Small intestine (tissue), 7 donors: ENCODE measurements around the gene PCBP3. TPM values are rescaled to one million over a fixed set of nuclear protein-coding genes. Genes with fewer than 3 reads are reported as not detected.
"Not testable (repeated sequence)": the region's sequence is repeated elsewhere in the genome, so short reads cannot be mapped to it uniquely, and the experiment has no call there.

Source experiments
- DNase-seq, 2 donors: peaks; one replicate each; pipeline versions ENCODE4 v3.0.0 to v3.0.0-alpha.2; 2013
- FAIRE-seq: peaks from 2 replicates; lab custom pipeline; 2012; peaks lifted over from hg19 to GRCh38; lab: Jason Lieb, UNC
- H3K27ac ChIP-seq, 3 donors: one replicate each; pipeline ENCODE4 v1.5.1; 2013; ENCODE audit warnings: low read length in 2 of 3, mild to moderate bottlenecking in 2 of 3, control low read depth in 1 of 3, inconsistent platforms in 1 of 3, low read depth in 1 of 3, moderate library complexity in 1 of 3
- H3K27me3 ChIP-seq, 3 donors: one replicate each; pipeline ENCODE4 v1.6.1; 2013; ENCODE audit warnings: low read length in 3 of 3, inconsistent platforms in 1 of 3; ENCODE audit not compliant: control insufficient read depth in 3 of 3, insufficient read depth in 3 of 3
- H3K36me3 ChIP-seq, 3 donors: one replicate each; pipeline ENCODE4 v1.6.1; 2013; ENCODE audit warnings: low read length in 3 of 3, inconsistent platforms in 1 of 3, low read depth in 1 of 3, mild to moderate bottlenecking in 1 of 3, moderate library complexity in 1 of 3; ENCODE audit not compliant: control insufficient read depth in 3 of 3, insufficient read depth in 2 of 3
- H3K4me1 ChIP-seq, 3 donors: one replicate each; pipeline ENCODE4 v1.6.1; 2013; ENCODE audit warnings: low read length in 2 of 3, inconsistent platforms in 1 of 3, low read depth in 1 of 3, mild to moderate bottlenecking in 1 of 3, moderate library complexity in 1 of 3; ENCODE audit not compliant: control insufficient read depth in 3 of 3, insufficient read depth in 2 of 3
- H3K4me3 ChIP-seq, 3 donors: one replicate each; pipeline ENCODE4 v1.5.1; 2013; ENCODE audit warnings: low read length in 3 of 3, control low read depth in 1 of 3, inconsistent platforms in 1 of 3, low read depth in 1 of 3, mild to moderate bottlenecking in 1 of 3, moderate library complexity in 1 of 3
- H3K9me3 ChIP-seq, 2 donors: one replicate each; pipeline ENCODE4 v1.6.1; 2013; ENCODE audit warnings: low read depth in 1 of 2, low read length in 1 of 2; ENCODE audit not compliant: control insufficient read depth in 2 of 2, insufficient read depth in 1 of 2
- WGBS, 3 donors: extraction: QIAGEN DNeasy Blood & Tissue Kit; methylation state at CpG; one replicate each; pipeline ENCODE4 v1.1.7; 2013; 5-methylcytosine and 5-hydroxymethylcytosine counted together
- polyA plus RNA-seq, 4 donors: library from polyadenylated mRNA; stranded (reverse) in 3 of 4; unstranded in 1 of 4; fragments of 200-250 nt in 3 of 4; fragments of 120-200 nt in 1 of 4; gene quantifications; one replicate each; pipeline versions ENCODE4 v1.2.1 to v1.2.3, GENCODE V29; 2013
- donor health status: healthy with polysubstance abuse.
- donor health status: control.
- donor health status: control.
- donor health status: Bipolar disorder and iron deficiency.
- donor health status: healthy.

The PCBP3 gene
- polyA plus RNA-seq, 4 donors = 0.81 to 8.2 (median 1.0) TPM; not detected in 1

DNA sequence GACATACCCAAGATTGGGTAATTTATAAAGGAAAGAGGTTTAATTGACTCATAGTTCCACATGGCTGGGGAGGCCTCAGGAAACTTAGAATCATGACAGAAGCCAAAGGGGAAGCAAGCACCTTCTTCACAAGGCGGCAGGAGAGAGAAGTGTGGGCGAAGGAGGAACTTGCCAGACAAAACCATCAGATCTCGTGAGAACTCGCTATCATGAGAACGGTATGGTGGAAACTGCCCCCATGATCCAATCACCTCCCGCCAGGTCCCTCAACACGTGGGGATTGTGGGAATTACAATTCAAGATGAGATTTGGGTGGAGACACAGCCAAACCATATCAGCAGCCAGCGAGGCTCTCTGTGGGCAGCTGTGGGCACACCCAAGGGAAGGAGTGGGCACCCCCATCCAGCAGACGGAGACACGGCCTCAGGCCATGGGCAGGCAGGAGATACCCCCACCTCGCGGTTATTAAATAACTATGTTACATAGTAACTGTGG is 189.3 kb downstream of the PCBP3 start:
- not testable (repeated sequence) for H3K4me3 ChIP-seq, DNase-seq, H3K36me3 ChIP-seq, FAIRE-seq, H3K27me3 ChIP-seq, H3K4me1 ChIP-seq, H3K9me3 ChIP-seq
- WGBS, 3 donors = 88 to 92% (median 92%) methylated on average over 12 of the region's 12 CpGs
- H3K27ac ChIP-seq = peak overlapping the region in 1 of 3 donors; percentile 63

GRCh38 chr21:45833414-45833813 is 189.9 kb downstream of the PCBP3 start:
- WGBS, 3 donors = 73 to 83% (median 83%) methylated on average over 6 of the region's 6 CpGs
- no peaks in the 10 kb centered on the region for H3K36me3 ChIP-seq
- no peaks in the 10 kb centered on the region for H3K9me3 ChIP-seq
- H3K4me3 ChIP-seq = no peak overlapping the region
- FAIRE-seq (no peak), DNase-seq (no peak)
- peaks cover 0 to 6% (median 2%) of the 10 kb centered on the region in 3 donors for H3K4me1 ChIP-seq
- no peaks in the 10 kb centered on the region for H3K27me3 ChIP-seq
- H3K27ac ChIP-seq = peak overlapping the region in 1 of 3 donors; percentile 63

DNA sequence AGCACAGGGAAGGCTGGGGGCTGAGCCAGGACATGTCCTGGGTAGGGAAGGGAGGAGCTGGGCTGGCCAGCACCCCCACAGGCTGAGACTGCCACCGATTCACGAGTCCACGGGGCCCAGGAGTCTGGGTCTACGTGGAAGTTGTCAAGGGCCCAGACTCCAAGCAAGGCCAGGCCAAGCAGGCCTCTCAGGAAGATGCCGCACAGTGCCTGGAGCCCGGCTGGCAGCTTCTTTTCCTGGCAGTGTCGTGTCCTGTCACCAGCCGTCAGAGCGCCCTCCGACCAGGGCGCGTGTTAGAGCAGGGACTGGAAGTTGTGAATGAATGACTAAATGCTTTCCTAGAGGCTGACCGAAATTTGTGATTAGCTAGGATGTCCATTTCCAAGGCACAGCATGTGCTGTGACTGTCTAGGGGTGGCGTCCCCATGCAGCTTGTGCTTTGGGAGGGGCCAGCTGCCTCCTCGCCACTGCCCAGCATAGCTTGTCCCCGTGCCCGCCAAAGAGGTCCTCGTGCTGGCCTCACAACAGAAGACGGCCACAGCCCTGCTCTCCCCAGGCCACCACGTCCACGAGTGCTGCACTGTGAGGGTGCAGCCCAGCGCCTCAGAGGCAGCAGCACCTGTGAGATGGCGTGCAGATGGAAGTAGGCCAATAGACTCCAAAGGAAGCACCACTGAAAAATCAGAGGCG is 190.6 kb downstream of the PCBP3 start:
- H3K27me3 ChIP-seq = no peaks in the 10 kb centered on the region
- no peak overlapping the region for H3K27ac ChIP-seq
- peaks cover 0 to 6% (median 2%) of the 10 kb centered on the region in 3 donors for H3K4me1 ChIP-seq
- no peak for FAIRE-seq
- no peak for DNase-seq
- WGBS, 3 donors = 88 to 93% (median 90%) methylated on average over 24 of the region's 24 CpGs
- no peak overlapping the region for H3K4me3 ChIP-seq
- no peaks in the 10 kb centered on the region for H3K36me3 ChIP-seq
- H3K9me3 ChIP-seq = no peaks in the 10 kb centered on the region

DNA sequence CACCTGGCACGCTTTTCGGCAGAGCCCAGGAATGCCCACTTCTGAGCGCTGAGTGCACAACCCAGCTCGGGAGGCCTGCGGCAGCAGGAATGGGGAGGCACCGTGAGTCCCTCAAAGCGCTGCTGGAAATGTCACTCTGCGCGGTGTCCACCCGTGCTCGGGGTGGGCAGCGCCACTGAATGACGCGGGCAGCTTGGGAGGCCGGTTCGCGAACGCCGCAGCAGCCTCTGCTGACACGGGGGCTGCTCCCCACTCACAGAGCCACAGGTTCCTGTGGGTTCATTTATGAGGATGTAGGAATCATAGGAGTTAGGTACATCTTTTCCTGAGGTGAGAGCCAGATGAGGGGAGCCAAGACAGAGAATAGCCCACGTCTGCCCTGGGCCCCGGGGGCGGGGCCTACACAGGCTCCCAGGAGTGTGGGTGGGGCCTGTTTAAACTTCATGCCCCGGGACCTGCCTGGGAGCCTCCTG is 191.3 kb downstream of the PCBP3 start:
- no peaks in the 10 kb centered on the region for H3K9me3 ChIP-seq
- no peaks in the 10 kb centered on the region for H3K36me3 ChIP-seq
- peaks cover 0 to 6% (median 2%) of the 10 kb centered on the region in 3 donors for H3K4me1 ChIP-seq
- no peak overlapping the region for H3K27ac ChIP-seq
- FAIRE-seq (no peak), DNase-seq (no peak)
- H3K27me3 ChIP-seq = no peaks in the 10 kb centered on the region
- WGBS, 3 donors = 84 to 89% (median 86%) methylated on average over 23 to 24 of the region's 24 CpGs
- no peak overlapping the region for H3K4me3 ChIP-seq

- peaks cover 0 to 2% of the 10 kb centered on the region in 2 donors for H3K9me3 ChIP-seq
- no peak overlapping the region for H3K27ac ChIP-seq
- 80 to 85% (median 85%) methylated on average over 19 to 21 of the region's 21 CpGs for WGBS, 3 donors
- H3K4me3 ChIP-seq = no peak overlapping the region
- H3K4me1 ChIP-seq = peaks cover 0 to 4% (median 0%) of the 10 kb centered on the region in 3 donors
- H3K27me3 ChIP-seq = no peaks in the 10 kb centered on the region
- H3K36me3 ChIP-seq = no peaks in the 10 kb centered on the region
- DNase-seq (no peak), FAIRE-seq (no peak)
Measured at GRCh38 chr21:45835301-45836267, 192.1 kb downstream of the PCBP3 start.

DNA sequence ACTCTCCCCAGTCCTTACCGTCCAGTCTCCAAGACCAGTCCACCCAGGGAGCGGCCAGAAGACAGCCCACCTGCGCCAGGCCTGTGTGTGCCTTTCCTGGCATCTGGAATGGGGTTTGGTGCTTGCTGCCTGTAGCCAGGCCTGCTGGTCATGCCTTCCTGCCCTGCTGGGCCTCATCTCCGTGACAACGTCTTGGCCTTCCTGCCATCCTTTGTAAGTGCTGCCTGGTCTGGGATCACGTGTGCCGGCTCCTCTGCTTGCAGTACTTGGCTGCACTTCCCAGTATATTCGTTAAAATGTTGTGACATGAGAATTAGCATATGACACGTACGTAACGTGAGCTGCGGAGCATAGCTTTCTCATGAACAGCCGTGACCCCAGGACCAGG is 192.7 kb downstream of the PCBP3 start:
- no peaks in the 10 kb centered on the region for H3K36me3 ChIP-seq
- no peaks in the 10 kb centered on the region for H3K27me3 ChIP-seq
- H3K9me3 ChIP-seq = peaks cover 0 to 8% of the 10 kb centered on the region in 2 donors
- FAIRE-seq = no peak
- WGBS, 3 donors = 76 to 88% (median 88%) methylated on average over 13 of the region's 13 CpGs
- DNase-seq = no peak
- no peaks in the 10 kb centered on the region for H3K4me1 ChIP-seq
- H3K27ac ChIP-seq = no peak overlapping the region
- H3K4me3 ChIP-seq = no peak overlapping the region

GRCh38 chr21:45836694-45837670 is 193.5 kb downstream of the PCBP3 start:
- Histone ChIP-seq H3K27ac (no peak overlapping the region), H3K9me3 (peaks cover 2 to 10% of the 10 kb centered on the region in 2 donors), H3K27me3 (peaks cover 0 to 2% (median 0%) of the 10 kb centered on the region in 3 donors), H3K36me3 (no peaks in the 10 kb centered on the region), H3K4me3 (no peak overlapping the region), H3K4me1 (no peaks in the 10 kb centered on the region)
- no peak for FAIRE-seq
- DNase-seq = no peak
- 84 to 86% (median 86%) methylated on average over 22 to 24 of the region's 24 CpGs for WGBS, 3 donors
